HL-60/S4 treated with retinoic acid at 250 ng/mL for 4 days and 3 days (cell line): Measurements from ENCODE around the gene HSPG2.
"Not testable (repeated sequence)": the region's sequence is repeated elsewhere in the genome, so short reads cannot be mapped to it uniquely, and the experiment has no call there.

Source experiments
- in situ Hi-C: fragments of 300-500 bp; cut with MboI; formaldehyde crosslinking; loops from 2 replicates; pipeline ENCODE4 v1.7.0; 2022; ENCODE audit warnings: low sequenced_read_pairs

HSPG2 gene

DNA sequence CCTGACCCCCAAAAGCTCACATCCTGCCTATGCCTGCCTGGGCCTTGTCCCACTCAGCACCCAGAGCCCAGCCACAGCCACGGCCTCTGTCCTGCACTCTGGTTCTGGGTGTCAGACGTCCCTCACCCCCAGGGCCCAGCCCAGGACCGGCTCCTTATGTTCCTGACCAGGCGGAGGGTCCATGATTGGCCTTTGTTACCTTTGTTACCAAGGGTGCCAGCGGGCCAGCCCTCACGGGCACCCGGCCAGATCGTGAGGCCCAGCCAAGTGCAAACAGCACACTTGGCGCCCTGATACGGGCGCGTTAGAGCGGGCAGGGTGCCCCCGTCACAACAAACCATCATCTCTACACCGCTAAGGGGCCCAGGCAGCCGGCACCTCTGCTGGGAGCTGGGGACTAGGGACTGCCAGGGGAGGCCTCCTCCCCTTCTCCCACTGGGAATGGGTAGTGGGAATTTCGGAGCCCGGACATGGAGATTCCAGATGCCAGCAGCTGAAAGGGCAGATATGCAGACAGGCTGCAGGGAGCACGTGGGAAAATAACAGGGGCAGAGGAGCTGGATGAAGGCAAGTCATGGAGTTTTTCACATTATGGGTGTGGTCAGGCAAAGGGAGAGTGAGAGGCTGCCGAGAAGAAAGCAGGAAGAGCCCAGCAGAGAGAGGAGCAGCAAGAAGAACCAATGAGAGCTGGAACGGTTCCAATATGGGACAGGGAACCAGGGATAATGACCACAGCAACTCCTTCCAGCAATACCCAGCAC, 22.1 kb downstream of the HSPG2 start:
- in situ Hi-C loops = no loop called here

DNA sequence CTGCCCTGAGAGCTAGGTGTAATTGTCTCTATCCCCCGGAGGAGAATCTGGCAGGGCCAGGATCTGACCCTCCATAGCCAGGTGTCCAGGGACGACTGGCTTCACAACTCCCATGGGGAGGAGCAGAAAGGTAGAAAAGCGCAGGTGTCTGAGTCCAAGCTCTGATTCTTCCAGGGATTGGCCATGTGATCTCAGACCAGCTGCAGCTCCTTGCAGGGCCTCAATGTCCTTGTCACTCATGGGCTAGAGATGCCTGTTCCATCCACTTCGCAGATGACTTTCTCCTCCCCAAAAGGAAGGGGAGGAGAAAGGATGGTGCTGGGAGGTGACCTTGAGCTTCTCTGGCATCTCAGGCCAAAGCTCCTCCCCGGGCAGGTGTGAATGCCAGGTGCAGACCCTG, 22.7 kb downstream of the HSPG2 start:
- in situ Hi-C loops = no loop called here

GRCh38 chr1:21913763-21914162, 23.3 kb downstream of the HSPG2 start:
- in situ Hi-C loops = no loop called here

DNA sequence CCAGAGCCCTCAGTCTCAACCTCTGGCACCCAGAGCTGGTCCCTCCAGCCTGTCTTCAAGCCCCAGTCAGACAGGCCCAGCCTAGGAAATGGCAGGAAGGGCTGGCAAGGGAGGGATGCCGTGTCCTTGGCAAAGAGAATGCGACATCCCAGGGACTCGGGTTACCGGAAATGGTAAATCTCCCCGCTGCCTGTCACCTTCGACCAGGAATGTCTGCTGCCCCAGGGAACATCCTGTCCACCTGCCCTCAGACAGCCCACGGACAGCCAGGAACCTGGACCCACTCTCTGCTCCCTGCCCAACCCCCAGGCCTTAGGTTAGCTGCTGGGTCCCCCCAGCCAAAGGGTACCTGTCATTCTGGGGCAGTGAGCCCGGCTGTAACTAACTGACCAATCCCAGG, 23.9 kb downstream of the HSPG2 start:
- in situ Hi-C loops = no loop called here

GRCh38 chr1:21912038-21912758, 24.9 kb downstream of the HSPG2 start:
- in situ Hi-C loops = no loop called here

- in situ Hi-C loops = no loop called here
These were observed 25.7 kb downstream of the HSPG2 start for GRCh38 chr1:21911205-21912001.

GRCh38 chr1:21910558-21911204, 26.4 kb downstream of the HSPG2 start:
- in situ Hi-C loops = no loop called here

- in situ Hi-C loops = no loop called here
These were observed 27.2 kb downstream of the HSPG2 start for GRCh38 chr1:21909787-21910503.

GRCh38 chr1:21909286-21909759, 27.8 kb downstream of the HSPG2 start:
- in situ Hi-C loops = no loop called here

DNA sequence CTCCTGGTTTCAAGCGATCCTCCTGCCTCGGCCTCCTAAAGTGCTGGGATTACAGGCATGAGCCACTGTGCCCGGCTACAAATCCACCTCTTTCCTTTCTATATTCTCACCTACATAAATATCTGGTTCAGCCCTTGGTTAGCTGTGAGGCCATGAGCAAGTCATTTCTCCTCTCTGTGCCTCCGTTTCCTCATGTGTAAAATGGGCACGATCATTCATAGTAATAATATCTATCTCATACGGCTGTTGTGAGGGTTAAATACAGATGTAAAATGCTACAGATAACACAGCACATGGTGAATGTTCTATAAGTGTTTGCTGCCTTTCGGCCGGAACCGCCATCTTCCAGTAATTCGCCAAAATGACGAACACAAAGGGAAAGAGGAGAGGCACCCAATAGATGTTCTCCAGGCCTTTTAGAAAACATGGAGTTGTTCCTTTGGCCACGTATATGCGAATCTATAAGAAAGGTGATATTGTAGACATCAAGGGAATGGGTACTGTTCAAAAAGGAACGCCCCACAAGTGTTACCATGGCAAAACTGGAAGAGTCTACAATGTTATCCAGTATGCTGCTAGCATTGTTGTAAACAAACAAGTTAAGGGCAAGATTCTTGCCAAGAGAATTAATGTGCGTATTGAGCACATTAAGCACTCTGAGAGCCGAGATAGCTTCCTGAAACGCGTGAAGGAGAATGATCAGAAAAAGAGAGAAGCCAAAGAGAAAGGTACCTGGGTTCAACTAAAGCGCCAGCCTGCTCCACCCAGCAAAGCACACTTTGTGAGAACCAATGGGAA, 29.2 kb downstream of the HSPG2 start:
- in situ Hi-C loops = not testable (repeated sequence)

- in situ Hi-C loops = no loop called here
These were observed 30.1 kb downstream of the HSPG2 start for GRCh38 chr1:21907079-21907418.

DNA sequence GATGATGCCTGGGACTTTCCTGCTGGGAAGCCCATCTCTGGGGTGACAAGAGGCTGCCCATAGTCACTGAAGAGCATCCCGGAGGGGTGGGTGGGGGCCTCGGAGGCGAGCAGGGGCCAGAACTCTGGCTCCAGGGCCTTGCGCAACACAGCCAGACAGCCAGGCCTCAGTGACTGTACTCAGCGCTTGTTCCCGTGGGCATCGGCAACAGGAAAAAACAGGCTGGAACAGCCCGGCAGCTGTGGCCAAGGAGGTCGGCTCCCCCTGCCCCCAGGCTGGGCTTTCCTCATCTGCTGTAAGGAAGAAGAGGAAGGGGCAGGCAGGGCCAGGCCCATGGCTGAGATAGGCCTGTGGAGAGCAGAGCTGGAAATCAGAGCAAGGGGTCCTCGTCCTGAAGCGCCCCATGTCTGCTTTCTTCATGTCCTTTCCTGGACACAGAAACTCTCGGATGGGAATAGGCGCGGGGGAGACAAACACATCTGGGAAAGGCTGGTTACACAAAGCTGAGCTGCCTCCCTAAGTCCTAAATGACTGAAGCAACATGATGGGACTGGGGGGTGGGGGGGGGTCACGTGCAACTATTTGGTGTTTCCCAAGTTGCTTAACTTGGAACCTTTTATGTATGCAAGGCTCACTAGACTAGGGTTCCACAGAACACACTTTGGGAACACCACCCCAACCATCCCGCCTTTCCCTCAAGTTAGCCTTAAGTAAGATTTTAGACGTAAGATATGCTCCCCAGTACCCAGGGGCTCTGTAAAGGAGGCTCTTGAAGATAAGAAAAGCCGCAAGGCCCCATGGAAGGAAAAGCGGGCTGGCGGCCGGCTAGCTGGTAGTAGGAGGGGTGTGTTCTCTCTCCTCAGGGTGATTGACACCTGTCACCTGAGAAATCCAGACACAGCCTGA, 30.7 kb downstream of the HSPG2 start:
- in situ Hi-C loops = no loop called here

GRCh38 chr1:21904704-21905520, 32.2 kb downstream of the HSPG2 start:
- in situ Hi-C loops = no loop called here

- in situ Hi-C loops = no loop called here
These were observed 32.7 kb downstream of the HSPG2 start for GRCh38 chr1:21904454-21904703.

- in situ Hi-C loops = no loop called here
These were observed 33.3 kb downstream of the HSPG2 start for GRCh38 chr1:21903638-21904453.

- in situ Hi-C loops = no loop called here
These were observed 34.8 kb downstream of the HSPG2 start for GRCh38 chr1:21902026-21903012.
